SH-SY5Y (cell line): Measurements from ENCODE around the gene PDGFRB.

Source experiments
- GATA2 ChIP-seq: IDR thresholded peaks from 2 replicates; pipeline ENCODE4 v1.6.1; 2011; ENCODE audit warnings: mild to moderate bottlenecking, low read depth, low read length
- GATA3 ChIP-seq: IDR thresholded peaks from 2 replicates; pipeline ENCODE4 v1.6.1; 2011; ENCODE audit warnings: low read depth, mild to moderate bottlenecking, low read length, moderate library complexity

- TF ChIP-seq GATA3 (no peak), GATA2 (no peak)
Observed at GRCh38 chr5:150124111-150124557, 31.5 kb downstream of the PDGFRB start.
